ENCODE data around the gene RTKN2. TPM values are rescaled to one million over a fixed set of nuclear protein-coding genes. Genes with fewer than 3 reads are reported as not detected.
"Not testable (repeated sequence)": the region's sequence is repeated elsewhere in the genome, so short reads cannot be mapped to it uniquely, and the experiment has no call there.

Gene RTKN2
- total and polyA plus RNA-seq, 2 donors (not counting 1 experiment from before 2014, with no cell fraction given) = 0.07 to 0.22 TPM

GRCh38 chr10:62297857-62298256 lies 29.2 kb upstream of the RTKN2 start:
- no peak for TF ChIP-seq EZH2 (IDR thresholded peaks at IDR 0.05; ENCODE audit: borderline replicate concordance, insufficient read depth, low read depth, low read length, poor library complexity, severe bottlenecking)
- TF ChIP-seq, protein P1, sequence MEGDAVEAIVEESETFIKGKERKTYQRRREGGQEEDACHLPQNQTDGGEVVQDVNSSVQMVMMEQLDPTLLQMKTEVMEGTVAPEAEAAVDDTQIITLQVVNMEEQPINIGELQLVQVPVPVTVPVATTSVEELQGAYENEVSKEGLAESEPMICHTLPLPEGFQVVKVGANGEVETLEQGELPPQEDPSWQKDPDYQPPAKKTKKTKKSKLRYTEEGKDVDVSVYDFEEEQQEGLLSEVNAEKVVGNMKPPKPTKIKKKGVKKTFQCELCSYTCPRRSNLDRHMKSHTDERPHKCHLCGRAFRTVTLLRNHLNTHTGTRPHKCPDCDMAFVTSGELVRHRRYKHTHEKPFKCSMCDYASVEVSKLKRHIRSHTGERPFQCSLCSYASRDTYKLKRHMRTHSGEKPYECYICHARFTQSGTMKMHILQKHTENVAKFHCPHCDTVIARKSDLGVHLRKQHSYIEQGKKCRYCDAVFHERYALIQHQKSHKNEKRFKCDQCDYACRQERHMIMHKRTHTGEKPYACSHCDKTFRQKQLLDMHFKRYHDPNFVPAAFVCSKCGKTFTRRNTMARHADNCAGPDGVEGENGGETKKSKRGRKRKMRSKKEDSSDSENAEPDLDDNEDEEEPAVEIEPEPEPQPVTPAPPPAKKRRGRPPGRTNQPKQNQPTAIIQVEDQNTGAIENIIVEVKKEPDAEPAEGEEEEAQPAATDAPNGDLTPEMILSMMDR (IDR thresholded peaks at IDR 0.05) = no peak
- ATAC-seq (ENCODE audit: low read depth) = no peak
- no peaks in the 10 kb centered on the region for H3K79me2 ChIP-seq (ENCODE audit: control insufficient read depth, insufficient read depth, low read length)
- no peak overlapping the region for H3K27ac Mint-ChIP-seq
- intact Hi-C loops (cut with micrococcal nuclease) = no loop called here
- H3K27ac ChIP-seq (ENCODE audit: low read length in 2 of 2) = no peak overlapping the region
- H3K9me3 ChIP-seq (ENCODE audit: control extremely low read depth in 1 of 3, control insufficient read depth in 2 of 3, insufficient read depth in 1 of 3, low read length in 2 of 3) = peaks cover 2 to 11% (median 10%) of the 10 kb centered on the region in 3 donors
- no peaks in the 10 kb centered on the region for H3K4me1 Mint-ChIP-seq
- WGBS (ENCODE audit: insufficient coverage) = no CpG with 5 or more reads among the region's 5 CpGs
- H2AFZ ChIP-seq (ENCODE audit: insufficient read depth, low read depth, low read length, poor library complexity, severe bottlenecking) = no peak overlapping the region
- no peak overlapping the region for H3K4me3 ChIP-seq (ENCODE audit: control extremely low read depth in 1 of 5, extremely low read depth in 1 of 5, insufficient read depth in 1 of 5, low read depth in 2 of 5, low read length in 4 of 5)
- H3K4me1 ChIP-seq (ENCODE audit: control insufficient read depth in 2 of 2, insufficient read depth in 2 of 2, low read length in 2 of 2) = no peaks in the 10 kb centered on the region
- peaks cover 0 to 3% (median 3%) of the 10 kb centered on the region in 4 experiments for H3K27me3 ChIP-seq (replicated peaks in 1 of 4; ENCODE audit: control extremely low read depth in 1 of 4, control insufficient read depth in 3 of 4, insufficient read depth in 4 of 4, low read length in 3 of 4)
- ChIA-PET POLR2A (no interaction called here), CTCF (no interaction called here)
- H4K20me1 ChIP-seq (ENCODE audit: control insufficient read depth, insufficient read depth, low read length, poor library complexity, severe bottlenecking) = no peaks in the 10 kb centered on the region
- H3K36me3 ChIP-seq (replicated peaks in 1 of 2; ENCODE audit: control extremely low read depth in 1 of 2, control insufficient read depth in 1 of 2, extremely low read depth in 1 of 2, insufficient read depth in 2 of 2, low read length in 1 of 2) = no peaks in the 10 kb centered on the region
- DNase-seq = no peak
- H3K4me2 ChIP-seq (replicated peaks; ENCODE audit: low read depth, low read length, poor library complexity, severe bottlenecking) = no peak overlapping the region
- H3K9me3 Mint-ChIP-seq (ENCODE audit: insufficient read depth) = peaks cover 6% of the 10 kb centered on the region
- H3K9ac ChIP-seq (ENCODE audit: low read length) = no peak overlapping the region
- H3K27me3 Mint-ChIP-seq = peaks cover 31% of the 10 kb centered on the region
- H3K4me3 Mint-ChIP-seq = no peak overlapping the region

- no peaks in the 10 kb centered on the region for H3K36me3 ChIP-seq (replicated peaks in 1 of 2; ENCODE audit: control extremely low read depth in 1 of 2, control insufficient read depth in 1 of 2, extremely low read depth in 1 of 2, insufficient read depth in 2 of 2, low read length in 1 of 2)
- H3K27ac ChIP-seq (ENCODE audit: low read length in 2 of 2) = no peak overlapping the region
- no peaks in the 10 kb centered on the region for H3K79me2 ChIP-seq (ENCODE audit: control insufficient read depth, insufficient read depth, low read length)
- DNase-seq (no peak), ATAC-seq (ENCODE audit: low read depth) (no peak)
- ChIA-PET CTCF (no interaction called here), POLR2A (no interaction called here)
- intact Hi-C loops (cut with micrococcal nuclease) = no loop called here
- no peak for TF ChIP-seq EZH2 (IDR thresholded peaks at IDR 0.05; ENCODE audit: borderline replicate concordance, insufficient read depth, low read depth, low read length, poor library complexity, severe bottlenecking)
- TF ChIP-seq, protein P1 (IDR thresholded peaks at IDR 0.05) = no peak
- H3K27ac Mint-ChIP-seq = no peak overlapping the region
- H3K9ac ChIP-seq (ENCODE audit: low read length) = no peak overlapping the region
- H2AFZ ChIP-seq (ENCODE audit: insufficient read depth, low read depth, low read length, poor library complexity, severe bottlenecking) = no peak overlapping the region
- H3K4me3 Mint-ChIP-seq = no peak overlapping the region
- H3K9me3 ChIP-seq (ENCODE audit: control extremely low read depth in 1 of 3, control insufficient read depth in 2 of 3, insufficient read depth in 1 of 3, low read length in 2 of 3) = peaks cover 0 to 6% (median 0%) of the 10 kb centered on the region in 3 donors
- no peak overlapping the region for H3K4me2 ChIP-seq (replicated peaks; ENCODE audit: low read depth, low read length, poor library complexity, severe bottlenecking)
- peaks cover 16% of the 10 kb centered on the region for H3K27me3 Mint-ChIP-seq
- no peaks in the 10 kb centered on the region for H3K27me3 ChIP-seq (replicated peaks in 1 of 4; ENCODE audit: control extremely low read depth in 1 of 4, control insufficient read depth in 3 of 4, insufficient read depth in 4 of 4, low read length in 3 of 4)
- no peaks in the 10 kb centered on the region for H3K4me1 ChIP-seq (ENCODE audit: control insufficient read depth in 2 of 2, insufficient read depth in 2 of 2, low read length in 2 of 2)
- H4K20me1 ChIP-seq (ENCODE audit: control insufficient read depth, insufficient read depth, low read length, poor library complexity, severe bottlenecking) = no peaks in the 10 kb centered on the region
- no peaks in the 10 kb centered on the region for H3K9me3 Mint-ChIP-seq (ENCODE audit: insufficient read depth)
- no peak overlapping the region for H3K4me3 ChIP-seq (ENCODE audit: control extremely low read depth in 1 of 5, extremely low read depth in 1 of 5, insufficient read depth in 1 of 5, low read depth in 2 of 5, low read length in 4 of 5)
- no peaks in the 10 kb centered on the region for H3K4me1 Mint-ChIP-seq
Observed at GRCh38 chr10:62284221-62284620, 15.6 kb upstream of the RTKN2 start.

- intact Hi-C loops (cut with micrococcal nuclease); H3K4me1 ChIP-seq (ENCODE audit: control insufficient read depth in 2 of 2, insufficient read depth in 2 of 2, low read length in 2 of 2); CTCF ChIA-PET; H4K20me1 ChIP-seq (ENCODE audit: control insufficient read depth, insufficient read depth, low read length, poor library complexity, severe bottlenecking); DNase-seq; H3K9me3 Mint-ChIP-seq (ENCODE audit: insufficient read depth); H3K9ac ChIP-seq (ENCODE audit: low read length); H3K4me3 Mint-ChIP-seq; H3K27me3 ChIP-seq (replicated peaks in 1 of 4; ENCODE audit: control extremely low read depth in 1 of 4, control insufficient read depth in 3 of 4, insufficient read depth in 4 of 4, low read length in 3 of 4); H3K4me1 Mint-ChIP-seq; H3K36me3 ChIP-seq (replicated peaks in 1 of 2; ENCODE audit: control extremely low read depth in 1 of 2, control insufficient read depth in 1 of 2, extremely low read depth in 1 of 2, insufficient read depth in 2 of 2, low read length in 1 of 2); H3K27ac Mint-ChIP-seq; H3K9me3 ChIP-seq (ENCODE audit: control extremely low read depth in 1 of 3, control insufficient read depth in 2 of 3, insufficient read depth in 1 of 3, low read length in 2 of 3); H3K4me3 ChIP-seq (ENCODE audit: control extremely low read depth in 1 of 5, extremely low read depth in 1 of 5, insufficient read depth in 1 of 5, low read depth in 2 of 5, low read length in 4 of 5); H3K27ac ChIP-seq (ENCODE audit: low read length in 2 of 2); ATAC-seq (ENCODE audit: low read depth); H3K4me2 ChIP-seq (replicated peaks; ENCODE audit: low read depth, low read length, poor library complexity, severe bottlenecking); H2AFZ ChIP-seq (ENCODE audit: insufficient read depth, low read depth, low read length, poor library complexity, severe bottlenecking); H3K79me2 ChIP-seq (ENCODE audit: control insufficient read depth, insufficient read depth, low read length): not testable (repeated sequence)
- H3K27me3 Mint-ChIP-seq = peaks cover 20% of the 10 kb centered on the region
- POLR2A ChIA-PET = interaction anchor here (0.7 kb wide), 1 partner anchor 1366 kb away, joined by 6 read pairs; no protein-coding TSS in a partner anchor
- 98% methylated on average over 20 of the region's 24 CpGs for WGBS (ENCODE audit: insufficient coverage)
Observed at GRCh38 chr10:62281348-62281747, 12.7 kb upstream of the RTKN2 start.
